KG1 (cell line): ENCODE results near the gene P2RX3.

Experiments used
- DNase-seq: peaks from one replicate; lab custom pipeline; 2025; lab: John Stamatoyannopoulos, UW

The P2RX3 gene

GRCh38 chr11:57310091-57310490 is 28.1 kb upstream of the P2RX3 start:
- no peak for DNase-seq

GRCh38 chr11:57310630-57311086 is 27.5 kb upstream of the P2RX3 start:
- DNase-seq, result no peak

GRCh38 chr11:57311109-57311936 is 26.8 kb upstream of the P2RX3 start:
- no peak for DNase-seq

- DNase-seq, result no peak
Observed at GRCh38 chr11:57312511-57313021, 25.6 kb upstream of the P2RX3 start.

GRCh38 chr11:57313071-57313787 is 24.9 kb upstream of the P2RX3 start:
- no peak for DNase-seq

GRCh38 chr11:57313788-57314135 is 24.4 kb upstream of the P2RX3 start:
- no peak for DNase-seq

- no peak for DNase-seq
Observed at GRCh38 chr11:57314221-57314973, 23.8 kb upstream of the P2RX3 start.

GRCh38 chr11:57315491-57315890 is 22.7 kb upstream of the P2RX3 start:
- peak; percentile 16 for DNase-seq

- DNase-seq, result no peak
Observed at GRCh38 chr11:57316017-57316416, 22.1 kb upstream of the P2RX3 start.

GRCh38 chr11:57318178-57318577 is 20.0 kb upstream of the P2RX3 start:
- no peak for DNase-seq

GRCh38 chr11:57320067-57320718 is 18.0 kb upstream of the P2RX3 start:
- DNase-seq, result no peak

- no peak for DNase-seq
Observed at GRCh38 chr11:57320719-57321387, 17.3 kb upstream of the P2RX3 start.

GRCh38 chr11:57321388-57322255 is 16.5 kb upstream of the P2RX3 start:
- no peak for DNase-seq

GRCh38 chr11:57322256-57323166 is 15.6 kb upstream of the P2RX3 start:
- no peak for DNase-seq

GRCh38 chr11:57323167-57323854 is 14.8 kb upstream of the P2RX3 start:
- DNase-seq, result no peak

- no peak for DNase-seq
Observed at GRCh38 chr11:57323855-57324153, 14.3 kb upstream of the P2RX3 start.

GRCh38 chr11:57324154-57324885 is 13.8 kb upstream of the P2RX3 start:
- DNase-seq, result no peak
